Suppressor macrophage (primary cell): ENCODE data around the gene PRKAB1.
A peak's percentile ranks its signal among the peaks of the same experiment; 100 is the strongest.

Experiments used
- DNase-seq, 4 experiments: peaks; one replicate each; pipeline ENCODE4 v3.0.0-alpha.2; 2020 to 2022

Gene PRKAB1

GRCh38 chr12:119664642-119665041 lies 3.3 kb upstream of the PRKAB1 start:
- DNase-seq, result no peak

DNA sequence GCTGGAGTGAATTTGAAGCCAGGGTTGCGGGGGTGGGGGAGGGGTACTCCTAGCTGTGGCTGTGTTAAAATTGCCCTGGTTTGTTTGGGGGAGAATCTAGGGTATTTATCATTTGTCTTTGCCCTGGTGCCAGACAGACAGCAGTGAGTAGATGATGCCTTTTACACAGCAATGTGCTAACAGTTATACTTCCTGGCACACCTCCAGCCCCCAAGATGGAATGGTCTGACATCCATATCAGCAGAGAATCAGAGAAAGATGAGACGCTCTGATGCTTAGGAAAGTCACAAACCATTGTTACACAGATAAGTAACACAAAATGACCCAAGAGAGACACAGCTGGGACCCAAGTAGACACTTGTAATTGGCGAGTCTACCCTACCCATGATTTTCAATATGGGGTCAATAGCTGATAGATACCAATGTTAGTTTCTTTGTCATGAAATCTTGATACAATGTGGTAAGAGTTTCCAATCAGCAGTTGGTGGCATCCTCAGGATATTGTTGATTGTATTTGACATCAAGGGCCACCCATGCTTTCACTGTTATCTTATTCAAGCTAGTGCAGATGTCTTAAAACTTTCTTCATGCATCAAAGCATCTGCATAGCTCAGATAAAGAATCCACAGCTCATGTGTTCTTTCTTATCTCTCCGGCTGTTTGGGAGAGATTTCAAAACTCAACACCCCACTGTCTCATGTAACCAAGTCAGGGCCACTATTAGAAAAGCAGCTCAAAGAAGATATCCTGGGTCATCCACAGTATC lies 2.6 kb upstream of the PRKAB1 start:
- DNase-seq, result no peak

DNA sequence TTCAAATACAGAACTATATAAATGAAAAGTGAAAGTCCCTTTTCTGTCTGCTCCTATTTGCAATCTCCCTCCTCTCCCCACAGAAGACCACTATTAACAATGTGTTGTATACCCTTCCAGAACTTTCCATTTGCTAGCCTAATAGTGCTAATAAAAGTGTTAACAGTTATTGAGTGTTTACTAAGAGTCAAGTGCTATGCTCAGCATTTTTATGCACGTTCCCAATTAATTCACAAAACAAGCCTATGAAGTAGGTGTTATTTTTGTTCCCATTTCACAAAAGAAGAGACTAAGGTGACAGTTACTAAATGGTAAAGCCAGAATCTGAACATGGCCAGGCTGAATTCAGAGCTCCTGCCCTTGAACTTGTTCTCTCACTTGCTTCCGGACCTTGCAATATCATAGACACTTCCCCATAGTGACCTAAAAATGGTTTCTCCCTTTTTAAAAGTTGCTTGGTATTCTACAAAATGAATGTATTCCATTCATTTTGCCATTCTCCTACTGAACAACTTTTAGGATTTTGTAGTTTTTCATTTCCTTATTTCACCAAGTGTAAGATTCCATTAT lies 1.6 kb upstream of the PRKAB1 start:
- DNase-seq, result peak; percentile 31 to 69 (median 52)

DNA sequence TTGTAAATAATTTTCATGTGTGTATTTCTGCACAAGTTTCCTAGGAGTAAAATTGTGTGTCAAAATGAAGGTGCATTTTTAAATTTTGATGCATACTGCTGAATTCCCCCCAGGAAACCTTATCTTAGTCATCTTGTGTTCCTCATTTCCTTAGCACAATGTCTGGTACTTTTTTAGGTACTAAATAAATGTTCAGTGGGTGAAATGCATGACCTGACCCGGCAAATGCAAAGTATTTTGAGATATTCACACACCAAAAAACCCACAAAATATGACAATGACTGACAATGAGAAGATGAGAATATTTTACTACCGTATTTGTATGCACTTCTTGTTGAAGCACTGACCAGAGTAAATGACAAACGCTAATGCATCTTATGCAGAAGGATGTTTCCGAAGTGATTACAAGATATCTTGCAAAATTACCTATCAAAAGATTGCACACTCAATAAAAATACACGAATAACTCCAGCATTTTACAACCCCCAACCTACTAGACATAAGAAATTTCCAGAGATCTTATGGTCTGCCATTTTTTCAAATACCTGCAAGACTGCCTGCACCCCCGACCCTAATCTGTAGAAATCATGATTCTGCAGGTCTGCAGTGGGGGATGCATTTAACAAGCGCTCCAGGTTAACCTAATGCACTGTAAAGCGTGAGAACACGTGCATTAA lies 895 bp upstream of the PRKAB1 start:
- peak in 3 of 4 experiments; percentile 8 to 36 (median 35) for DNase-seq

DNA sequence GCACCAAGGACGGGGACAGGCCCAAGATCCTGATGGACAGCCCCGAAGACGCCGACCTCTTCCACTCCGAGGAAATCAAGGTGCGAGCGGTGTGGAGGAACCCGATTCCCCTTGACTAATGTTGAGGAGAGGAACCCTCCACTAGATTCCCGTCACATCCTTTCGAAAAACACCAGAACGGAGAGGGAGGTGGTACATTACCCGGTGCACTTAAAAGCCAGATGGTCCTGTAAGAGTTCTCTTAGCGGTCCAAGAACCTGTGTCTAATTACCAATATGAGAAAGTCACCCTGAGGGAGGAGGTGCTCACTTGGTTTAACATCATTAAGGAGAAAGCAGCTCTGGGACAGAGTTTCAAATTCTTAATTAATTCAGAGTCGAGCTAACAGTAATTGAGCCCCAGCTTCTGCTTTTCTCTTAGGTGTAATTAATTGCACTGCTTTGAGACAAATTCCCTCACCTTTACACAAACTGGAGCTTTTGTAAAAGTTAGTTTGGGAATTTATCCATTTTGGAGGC lies 450 bp downstream of the PRKAB1 start:
- DNase-seq, result peak in 1 of 4 experiments; percentile 10

DNA sequence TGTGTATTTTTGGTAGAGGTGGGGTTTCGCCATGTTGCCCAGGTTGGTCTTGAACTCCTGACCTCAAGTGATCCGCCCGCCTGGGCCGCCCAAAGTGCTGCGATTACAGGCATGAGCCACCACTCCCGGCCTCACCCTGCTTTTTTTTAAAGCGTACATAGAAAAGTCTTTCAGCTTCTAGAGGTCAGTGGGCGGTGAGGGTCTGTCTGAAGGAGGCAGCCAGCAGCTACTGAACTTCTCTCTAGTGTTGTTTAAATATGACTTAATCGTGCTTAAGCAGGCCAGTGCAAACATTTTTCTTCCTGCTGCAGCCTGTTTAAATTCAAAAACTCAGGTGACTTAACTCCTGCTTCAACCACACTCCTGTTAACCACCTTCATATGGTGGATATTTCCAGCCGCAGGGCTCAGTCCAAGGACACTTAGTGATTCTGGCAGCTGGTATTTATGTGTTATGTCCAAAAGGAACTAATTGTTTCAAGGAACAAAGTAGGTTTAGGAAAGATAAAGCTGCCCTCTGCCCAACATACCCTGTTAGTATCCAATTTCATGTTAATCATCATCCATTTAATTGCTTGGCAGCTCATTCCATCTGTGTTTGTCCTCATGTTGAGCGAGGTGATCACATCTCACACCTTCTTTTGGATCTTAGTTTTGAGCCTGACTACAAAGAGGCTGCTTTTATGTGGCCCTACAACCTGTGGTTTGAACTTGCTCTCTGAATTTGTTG lies 2.0 kb downstream of the PRKAB1 start:
- no peak for DNase-seq

DNA sequence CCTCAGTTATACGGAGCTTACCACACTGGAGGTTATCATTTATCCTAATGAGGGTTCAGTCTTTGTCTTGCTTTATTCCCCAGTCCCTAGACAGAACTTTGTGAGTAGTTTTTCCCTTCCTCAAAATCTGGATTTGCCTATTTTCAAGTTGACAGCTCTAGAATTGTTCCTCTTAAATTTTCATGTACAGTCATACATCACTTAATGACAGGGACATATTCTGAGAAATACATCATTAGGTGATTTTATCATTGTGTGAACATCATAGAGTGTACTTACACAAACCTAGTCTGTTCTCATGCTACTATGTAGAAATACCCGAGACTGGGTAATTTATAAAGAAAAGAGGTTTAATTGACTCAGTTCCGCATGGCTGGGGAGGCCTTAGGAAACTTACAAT lies 3.1 kb downstream of the PRKAB1 start:
- DNase-seq, result no peak

- no peak for DNase-seq
Observed at GRCh38 chr12:119672194-119672593, 4.3 kb downstream of the PRKAB1 start.

DNA sequence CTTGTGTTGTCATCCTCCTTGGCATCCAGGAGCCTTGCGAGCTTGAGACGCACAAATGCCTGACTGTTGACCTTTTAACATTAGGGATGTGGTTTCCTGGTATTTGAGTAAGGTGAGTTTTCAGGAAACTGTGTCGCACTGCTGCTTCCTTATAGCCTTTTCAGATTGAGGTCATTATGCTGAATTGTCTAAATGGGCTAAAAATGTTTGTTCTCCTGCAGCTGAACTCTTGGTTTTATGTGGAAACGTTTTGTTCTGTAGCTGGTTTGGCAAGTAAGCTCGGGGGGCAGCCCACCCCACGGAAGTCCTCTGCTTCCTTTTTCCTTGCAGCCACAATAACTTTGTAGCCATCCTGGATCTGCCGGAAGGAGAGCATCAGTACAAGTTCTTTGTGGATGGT lies 5.7 kb downstream of the PRKAB1 start:
- peak in 3 of 4 experiments; percentile 9 to 41 (median 22) for DNase-seq

GRCh38 chr12:119674560-119674959 lies 6.6 kb downstream of the PRKAB1 start:
- no peak for DNase-seq

- DNase-seq, result peak in 3 of 4 experiments; percentile 6 to 17 (median 12)
Observed at GRCh38 chr12:119676022-119676421, 8.1 kb downstream of the PRKAB1 start.

GRCh38 chr12:119676573-119676972 lies 8.6 kb downstream of the PRKAB1 start:
- no peak for DNase-seq

GRCh38 chr12:119678459-119678858 lies 10.5 kb downstream of the PRKAB1 start:
- DNase-seq, result no peak

DNA sequence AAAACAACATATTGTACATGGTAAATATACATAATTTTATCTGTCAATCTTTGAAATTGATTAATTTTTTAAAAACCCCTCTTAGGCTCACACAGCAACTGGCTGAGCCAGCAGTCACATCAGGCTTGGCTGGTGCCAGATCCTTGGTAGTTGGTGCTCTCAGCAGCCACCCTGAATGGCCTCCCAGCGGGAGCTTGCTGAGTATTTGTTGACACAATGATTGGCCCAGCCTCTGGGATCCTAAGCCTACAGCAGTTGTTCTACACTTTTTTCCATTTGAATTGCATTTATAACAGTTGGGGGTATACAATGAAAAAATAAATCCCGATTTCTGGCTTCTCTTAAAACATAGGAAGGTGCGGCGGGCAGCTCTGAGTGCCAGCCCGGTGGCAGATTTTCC lies 11.1 kb downstream of the PRKAB1 start:
- no peak for DNase-seq

- DNase-seq, result no peak
Observed at GRCh38 chr12:119679490-119679889, 11.6 kb downstream of the PRKAB1 start.

DNA sequence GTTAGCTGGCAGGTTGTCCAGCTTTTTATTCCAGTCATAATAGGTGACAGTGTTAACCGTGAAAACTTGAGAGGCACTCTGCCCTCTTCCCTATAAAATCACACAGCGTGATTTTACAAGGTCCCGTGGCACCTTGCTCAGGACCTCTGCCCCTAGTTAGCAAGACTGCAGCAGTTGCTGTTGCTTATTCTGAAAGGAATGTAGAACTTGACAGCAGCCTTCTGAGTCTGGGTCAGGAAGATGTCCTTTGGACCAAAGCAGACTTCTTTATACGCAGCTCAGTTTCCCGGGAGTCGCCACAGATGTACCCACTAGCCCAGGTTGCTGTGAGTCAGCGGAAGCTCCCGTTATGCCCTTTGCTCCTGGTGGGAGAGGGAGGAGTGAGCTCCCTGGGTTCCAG lies 13.2 kb downstream of the PRKAB1 start:
- DNase-seq, result no peak

DNA sequence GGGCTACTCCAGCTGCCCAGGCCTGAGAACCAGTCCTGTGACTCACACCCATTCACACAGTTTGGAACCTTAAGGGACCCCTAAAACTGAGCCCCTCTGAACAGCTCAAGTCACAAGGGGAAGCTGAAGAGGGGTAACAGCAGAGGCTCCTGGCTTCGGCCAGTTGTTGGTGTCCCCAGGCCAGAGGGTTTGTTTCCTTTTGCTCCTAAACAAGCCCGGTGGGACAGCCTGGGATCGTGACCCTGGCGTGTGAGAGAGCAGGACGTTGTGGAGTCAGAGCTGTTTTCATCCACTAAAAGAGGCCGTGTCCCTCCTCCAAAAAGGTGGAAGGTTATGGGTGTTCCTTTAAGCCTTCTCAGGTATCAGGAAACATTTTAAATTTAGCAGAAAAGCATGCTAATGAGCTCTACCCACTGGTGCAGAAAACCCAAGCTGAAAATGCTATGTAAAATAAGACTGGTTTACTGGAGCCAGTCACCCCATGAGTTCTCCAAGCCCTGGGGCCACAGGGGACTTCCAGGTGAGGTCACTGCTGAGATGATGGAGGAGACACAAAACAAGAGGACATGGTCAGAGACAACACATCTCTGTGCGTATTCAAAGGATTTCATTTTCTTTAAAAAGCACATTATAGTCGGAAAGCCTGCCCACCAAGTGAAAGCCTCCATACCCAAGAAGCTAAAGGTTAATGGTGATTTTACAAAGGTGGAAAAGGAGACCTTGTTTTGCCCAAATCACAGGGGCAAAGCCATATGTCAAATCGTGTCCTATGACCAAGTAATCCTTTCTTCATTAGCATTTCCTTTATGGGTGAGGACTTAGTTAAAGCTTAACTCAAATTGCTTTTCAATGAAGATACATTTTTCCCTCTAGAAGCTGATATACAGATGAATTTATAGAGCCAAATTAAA lies 14.1 kb downstream of the PRKAB1 start:
- peak in 1 of 4 experiments; percentile 11 for DNase-seq

GRCh38 chr12:119682639-119683252 lies 14.8 kb downstream of the PRKAB1 start:
- peak; percentile 28 to 74 (median 56) for DNase-seq

DNA sequence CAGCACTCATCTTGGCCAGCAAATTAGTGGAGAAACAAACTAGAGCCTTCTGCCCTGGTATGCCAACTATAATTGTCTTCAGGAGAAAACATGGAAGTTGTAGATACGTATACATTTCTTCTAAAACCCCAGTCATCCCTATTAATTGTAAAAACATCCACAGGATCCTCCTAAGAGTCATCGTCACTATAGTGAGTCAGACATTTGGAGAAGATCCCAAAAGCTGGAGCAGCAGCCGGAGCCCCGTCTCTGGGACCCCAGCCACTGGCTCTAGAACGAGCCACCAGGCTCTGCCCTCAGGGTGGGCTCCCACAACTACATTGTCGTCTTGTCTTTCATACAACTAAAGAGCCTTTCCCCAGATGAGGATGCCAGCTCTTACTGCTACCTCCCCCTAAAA lies 15.5 kb downstream of the PRKAB1 start:
- DNase-seq, result no peak

GRCh38 chr12:119683816-119684215 lies 15.9 kb downstream of the PRKAB1 start:
- DNase-seq, result no peak

- no peak for DNase-seq
Observed at GRCh38 chr12:119684711-119685369, 16.9 kb downstream of the PRKAB1 start.
